Epidermal melanocyte (primary cell): ENCODE results near the gene FHIT.
"Not testable (repeated sequence)": the region's sequence is repeated elsewhere in the genome, so short reads cannot be mapped to it uniquely, and the experiment has no call there.

Source experiments
- DNase-seq: peaks from one replicate; pipeline ENCODE4 v3.0.0; 2011; ENCODE audit warnings: low spot score; ENCODE audit not compliant: insufficient read length

Gene FHIT

GRCh38 chr3:61008153-61008997 lies 242.9 kb downstream of the FHIT start:
- DNase-seq: no peak

GRCh38 chr3:61005591-61005990 lies 245.7 kb downstream of the FHIT start:
- no peak for DNase-seq

- no peak for DNase-seq
Observed at GRCh38 chr3:60998858-60999257, 252.4 kb downstream of the FHIT start.

GRCh38 chr3:60992395-60992794 lies 258.9 kb downstream of the FHIT start:
- no peak for DNase-seq

- DNase-seq: no peak
Observed at GRCh38 chr3:60990442-60990730, 260.9 kb downstream of the FHIT start.

GRCh38 chr3:60989626-60990441 lies 261.4 kb downstream of the FHIT start:
- DNase-seq: no peak

DNA sequence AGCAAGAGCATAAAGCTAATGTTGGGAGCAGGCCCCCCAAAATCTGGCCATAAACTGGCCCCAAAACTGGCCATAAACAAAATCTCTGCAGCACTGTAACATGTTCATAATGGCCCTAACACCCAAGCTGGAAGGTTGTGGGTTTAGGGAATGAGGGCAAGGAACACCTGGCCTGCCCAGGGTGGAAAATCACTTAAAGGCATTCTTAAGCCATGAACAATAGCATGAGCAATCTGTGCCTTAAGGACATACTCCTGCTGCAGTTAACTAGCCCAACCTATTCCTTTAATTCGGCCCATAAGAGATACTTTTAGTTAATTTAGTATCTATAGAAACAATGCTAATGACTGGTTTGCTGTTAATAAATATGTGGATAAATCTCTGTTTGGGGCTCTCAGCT lies 264.1 kb downstream of the FHIT start:
- DNase-seq: not testable (repeated sequence)

DNA sequence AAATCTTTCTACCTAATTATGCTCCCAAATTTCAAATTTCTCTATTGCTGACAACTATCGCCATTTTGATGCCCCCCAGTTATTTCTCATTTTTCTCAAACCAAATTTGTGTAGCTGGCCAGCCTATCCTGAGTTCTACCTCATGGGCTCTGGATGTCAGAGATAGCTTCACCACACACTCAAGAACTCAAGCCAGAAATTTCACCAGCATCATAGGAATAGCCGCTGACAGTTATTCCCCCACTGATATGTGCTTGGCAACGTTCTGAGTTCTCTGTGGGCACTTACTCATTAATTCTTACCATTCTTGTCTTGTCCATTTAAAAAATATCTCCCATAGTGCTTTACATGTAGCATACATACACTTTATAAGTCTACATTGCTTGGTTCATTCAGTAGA lies 264.7 kb downstream of the FHIT start:
- no peak for DNase-seq

- no peak for DNase-seq
Observed at GRCh38 chr3:60983906-60984305, 267.3 kb downstream of the FHIT start.

DNA sequence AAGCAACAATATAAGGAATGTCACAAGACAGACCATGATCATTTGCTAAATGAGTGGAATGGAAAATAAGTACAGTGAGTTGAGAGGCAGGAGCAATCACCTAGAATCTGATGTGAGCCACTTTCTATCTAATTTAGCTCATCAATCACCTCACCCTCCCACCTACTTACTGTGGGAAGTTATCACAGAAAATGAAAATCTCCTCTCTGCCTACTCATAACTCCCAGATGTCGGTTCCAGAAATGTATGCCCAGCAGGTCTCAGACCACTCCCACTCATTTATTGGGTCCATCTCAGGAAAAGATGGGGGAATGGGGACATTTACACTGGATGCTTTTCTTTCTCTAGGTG lies 270.9 kb downstream of the FHIT start:
- DNase-seq: no peak

GRCh38 chr3:60979461-60980341 lies 271.6 kb downstream of the FHIT start:
- no peak for DNase-seq

DNA sequence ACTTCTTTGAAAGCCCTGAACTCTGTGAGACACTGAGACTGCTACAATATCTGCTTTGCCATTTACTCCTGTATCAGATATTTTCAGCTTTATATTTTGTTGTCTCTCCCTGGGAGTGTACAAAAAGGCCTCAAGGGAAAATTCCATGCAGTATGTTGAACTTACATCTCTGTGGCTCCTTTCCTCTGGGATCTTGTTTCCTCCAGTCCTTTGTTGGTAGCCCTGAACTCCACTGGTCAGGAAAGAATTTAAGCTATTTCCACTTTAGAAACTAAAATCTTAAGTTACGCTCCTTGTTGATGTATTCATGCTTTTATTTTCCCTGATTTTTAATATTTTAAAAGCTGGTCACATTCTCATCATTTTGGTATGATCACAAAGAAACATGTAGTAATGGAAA lies 277.9 kb downstream of the FHIT start:
- no peak for DNase-seq

- no peak for DNase-seq
Observed at GRCh38 chr3:60972599-60972998, 278.7 kb downstream of the FHIT start.

DNA sequence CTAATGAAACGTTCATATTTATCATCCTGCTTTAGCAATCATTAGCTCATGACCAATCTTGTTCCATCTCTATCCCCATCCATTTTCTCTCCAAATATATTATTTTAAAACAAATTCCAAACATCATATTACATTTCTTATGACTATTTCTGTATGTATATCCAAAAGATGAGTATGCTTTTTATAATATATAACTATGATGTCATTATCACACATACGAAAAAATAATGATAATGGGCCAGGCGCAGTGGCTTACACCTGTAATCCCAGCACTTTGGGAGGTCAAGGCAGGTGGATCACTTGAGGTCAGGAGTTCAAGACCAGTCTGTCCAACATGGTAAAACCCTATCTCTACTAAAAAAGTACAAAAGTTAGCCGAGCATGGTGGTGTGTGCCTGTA lies 280.4 kb downstream of the FHIT start:
- DNase-seq: no peak

- DNase-seq: no peak
Observed at GRCh38 chr3:60967141-60967540, 284.1 kb downstream of the FHIT start.

- no peak for DNase-seq
Observed at GRCh38 chr3:60957541-60957940, 293.7 kb downstream of the FHIT start.

DNA sequence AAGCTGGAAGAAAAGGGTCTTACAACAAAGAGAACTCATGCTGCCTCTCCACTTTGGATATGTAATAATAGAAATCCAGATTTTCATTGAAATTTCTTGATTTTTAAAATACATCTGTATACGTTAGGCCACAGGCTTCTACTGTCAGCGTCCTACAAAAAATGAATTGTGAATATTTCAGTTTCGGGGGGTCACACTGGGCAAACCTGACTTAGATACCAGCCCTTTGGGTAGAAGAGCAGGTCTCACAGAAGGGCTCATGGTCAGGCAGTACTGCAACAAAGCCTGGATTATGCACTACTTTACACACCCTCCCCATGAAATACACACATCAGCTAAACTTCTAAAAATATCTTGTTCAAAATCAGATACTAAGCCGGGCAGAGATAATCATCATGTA lies 294.5 kb downstream of the FHIT start:
- no peak for DNase-seq

DNA sequence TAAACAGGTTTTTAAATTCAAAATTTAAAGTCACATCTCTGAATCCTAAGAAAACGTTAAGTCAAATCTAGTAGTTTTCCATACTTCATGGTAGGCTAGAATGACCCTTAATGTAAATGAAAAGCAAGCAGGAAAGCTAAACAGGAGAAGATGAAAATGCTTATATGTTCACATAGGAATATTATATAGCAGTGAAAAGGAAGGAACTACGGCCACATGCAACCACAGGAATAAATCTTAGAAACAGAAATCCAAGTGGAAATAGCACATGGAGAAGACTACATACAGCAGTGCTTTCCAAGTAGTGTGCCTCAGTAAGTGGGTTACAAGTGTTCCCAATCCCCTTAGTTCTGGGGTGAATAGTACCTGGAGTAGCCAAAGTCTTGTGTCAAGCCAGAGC lies 296.2 kb downstream of the FHIT start:
- no peak for DNase-seq

- no peak for DNase-seq
Observed at GRCh38 chr3:60954048-60954447, 297.2 kb downstream of the FHIT start.

- DNase-seq: no peak
Observed at GRCh38 chr3:60953351-60953750, 297.9 kb downstream of the FHIT start.

DNA sequence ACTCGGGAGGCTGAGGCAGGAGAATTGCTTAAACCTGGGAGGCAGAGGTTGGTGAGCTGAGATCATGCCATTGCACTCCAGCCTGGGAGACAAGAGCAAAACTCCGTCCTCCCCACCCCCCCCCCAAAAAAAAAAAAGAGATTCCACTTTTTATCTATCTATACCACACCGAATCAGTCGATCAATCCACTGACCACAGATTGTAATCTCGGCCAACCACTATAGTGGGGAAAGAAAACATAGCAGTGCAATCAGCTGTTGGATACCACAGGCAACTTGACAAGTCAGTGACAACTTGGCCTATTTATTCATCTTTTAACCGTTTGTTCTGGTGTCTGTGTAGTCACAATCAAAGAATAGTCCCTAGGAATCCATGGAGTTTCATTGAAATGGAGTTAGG lies 299.2 kb downstream of the FHIT start:
- DNase-seq: no peak

GRCh38 chr3:60949146-60949545 lies 302.1 kb downstream of the FHIT start:
- DNase-seq: no peak
